SH-SY5Y (cell line): ENCODE measurements around the gene MPDU1.

Experiments
- GATA2 ChIP-seq: IDR thresholded peaks from 2 replicates; pipeline ENCODE4 v1.6.1; 2011; ENCODE audit warnings: mild to moderate bottlenecking, low read depth, low read length
- GATA3 ChIP-seq: IDR thresholded peaks from 2 replicates; pipeline ENCODE4 v1.6.1; 2011; ENCODE audit warnings: low read depth, mild to moderate bottlenecking, low read length, moderate library complexity

MPDU1 gene

DNA sequence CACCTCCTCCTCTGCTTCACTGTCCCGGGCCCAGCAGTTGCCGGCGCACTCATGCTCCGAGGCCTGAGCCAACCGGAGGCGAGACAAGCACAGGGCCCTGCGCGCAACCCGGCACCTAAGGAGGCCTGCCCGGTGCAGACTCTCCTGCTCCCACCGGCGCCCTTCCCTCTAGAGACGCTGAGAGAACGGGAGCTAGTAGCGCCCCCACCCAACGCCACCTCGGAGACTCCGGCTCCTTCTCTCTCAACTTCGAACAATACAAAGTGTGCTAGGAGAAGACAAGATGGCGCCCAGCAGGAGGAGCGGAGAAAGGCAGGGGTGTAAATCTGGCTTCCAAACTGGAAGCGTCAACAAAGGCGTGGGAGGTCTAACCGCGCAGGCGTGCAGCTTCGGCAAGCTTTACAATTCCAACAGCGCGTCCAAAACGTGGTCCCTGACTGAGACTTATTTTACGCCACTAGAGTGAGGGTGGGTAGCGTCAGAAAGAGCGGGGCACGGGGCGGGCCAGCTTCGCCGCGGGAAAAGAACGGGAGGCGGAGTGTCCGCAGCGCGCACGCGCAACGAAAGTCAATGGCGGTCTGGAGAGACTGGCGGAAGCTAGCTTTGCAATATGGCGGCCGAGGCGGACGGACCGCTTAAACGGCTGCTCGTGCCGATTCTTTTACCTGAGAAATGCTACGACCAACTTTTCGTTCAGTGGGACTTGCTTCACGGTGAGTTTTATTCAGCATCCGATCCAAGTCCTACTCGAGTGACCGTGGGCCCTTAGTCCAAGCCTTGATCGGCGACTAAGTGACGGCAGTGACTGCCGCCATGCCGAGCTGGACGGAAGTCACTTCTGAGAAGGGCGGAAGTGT, at the start of gene MPDU1:
MPDU1 (plus strand) TSS at position 600 of the 857 bp plus-strand sequence; CDS start at position 611, 11 bp downstream.
- TF ChIP-seq GATA3 (no peak), GATA2 (no peak)

DNA sequence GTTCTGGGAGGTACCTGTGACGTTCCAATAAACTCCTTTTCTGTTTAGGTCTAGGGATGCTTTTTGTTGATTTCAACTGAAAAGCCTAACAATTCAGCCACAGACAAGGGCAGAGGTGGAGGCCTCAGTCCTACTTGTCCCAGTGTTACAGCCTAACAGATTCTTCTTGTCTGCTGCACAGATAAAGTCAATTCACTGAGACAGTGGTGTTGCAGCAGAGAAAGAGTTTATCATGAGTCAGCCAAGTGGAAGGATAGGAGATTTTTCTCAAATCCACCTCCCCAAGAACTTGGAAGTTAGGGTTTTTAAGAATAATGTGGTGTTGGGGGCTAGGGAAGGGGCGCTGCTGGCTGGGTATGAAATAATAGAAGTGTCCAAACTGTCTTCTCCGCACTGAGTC, 45.6 kb upstream of the MPDU1 start:
- no peak for TF ChIP-seq GATA2
- TF ChIP-seq GATA3 = no peak

DNA sequence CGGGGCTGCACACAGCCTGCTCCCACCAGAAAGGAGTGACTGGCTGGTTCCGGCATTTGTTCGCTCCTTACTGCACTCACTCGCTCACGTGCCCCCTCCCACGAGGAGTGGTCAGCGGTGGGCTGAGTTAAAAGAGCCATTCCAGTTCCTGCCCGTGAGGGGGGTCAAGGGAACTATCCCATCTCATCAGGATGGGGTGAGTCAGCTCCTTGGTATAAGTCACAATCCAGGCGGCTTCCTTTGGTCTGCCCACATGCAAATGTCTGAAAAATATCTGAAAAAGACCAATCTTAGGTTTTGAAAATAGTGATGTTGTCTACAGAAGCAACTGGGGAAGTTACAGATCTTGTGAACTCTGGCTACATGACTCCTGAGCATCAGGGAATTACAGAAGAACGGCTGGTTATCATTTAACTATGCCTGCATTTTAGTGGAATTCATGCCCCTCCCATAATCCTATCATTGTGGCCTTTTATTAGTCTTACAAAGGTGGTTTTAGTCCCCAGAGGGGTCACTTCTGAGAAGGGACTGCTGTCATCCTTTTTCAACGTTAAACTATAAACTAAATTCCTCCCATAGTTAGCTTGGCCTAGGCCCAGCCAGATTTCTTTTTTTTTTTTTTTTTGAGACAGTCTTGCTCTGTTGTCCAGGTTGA, 44.6 kb upstream of the MPDU1 start:
- TF ChIP-seq GATA2 = no peak
- TF ChIP-seq GATA3 = no peak

DNA sequence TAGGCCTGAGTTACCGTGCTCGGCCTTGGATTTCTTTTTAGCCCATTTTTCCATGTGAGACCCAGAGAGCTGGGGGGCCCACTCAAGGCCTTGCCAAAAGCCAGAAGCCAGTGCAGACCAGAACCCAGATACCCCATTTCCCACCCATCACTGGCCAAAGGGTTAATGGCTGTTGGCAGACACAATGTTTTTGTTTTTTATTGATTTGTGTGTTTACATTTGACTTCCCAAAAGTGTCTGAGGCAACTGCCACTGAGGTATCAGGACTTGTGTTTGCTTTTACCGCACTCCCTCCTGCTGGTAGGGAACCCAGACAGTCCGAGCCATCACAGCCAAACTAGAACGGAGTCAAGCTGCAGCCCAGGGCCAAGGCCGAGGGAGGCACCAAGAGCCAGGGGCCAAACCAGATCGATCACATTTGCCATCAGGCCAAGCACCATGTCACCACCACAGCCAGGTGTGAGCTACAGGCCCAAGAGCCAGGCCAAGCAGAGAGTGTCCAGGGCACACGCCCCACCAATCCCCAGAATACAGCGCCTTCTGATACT, 42.5 kb upstream of the MPDU1 start:
- TF ChIP-seq GATA3 = no peak
- TF ChIP-seq GATA2 = no peak

DNA sequence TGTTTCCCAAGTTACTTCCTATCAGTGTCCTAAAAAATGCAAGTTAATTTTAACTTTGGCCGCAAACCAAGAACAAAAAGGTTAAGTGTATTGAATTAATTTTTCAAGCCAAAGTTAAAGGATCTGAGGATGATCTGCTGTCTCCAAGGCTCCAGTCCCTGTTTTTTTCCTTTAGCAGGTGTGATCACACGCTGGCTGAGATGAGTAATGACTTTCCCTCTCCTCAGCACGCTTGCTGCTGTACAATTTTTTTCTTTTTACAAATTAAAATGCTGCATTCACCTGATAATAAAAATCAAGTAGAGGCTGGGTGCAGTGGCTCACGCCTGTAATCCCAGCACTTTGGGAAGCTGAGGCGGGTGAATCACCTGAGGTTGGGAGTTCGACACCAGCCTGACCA, 38.7 kb upstream of the MPDU1 start:
- TF ChIP-seq GATA2 (no peak), GATA3 (no peak)

DNA sequence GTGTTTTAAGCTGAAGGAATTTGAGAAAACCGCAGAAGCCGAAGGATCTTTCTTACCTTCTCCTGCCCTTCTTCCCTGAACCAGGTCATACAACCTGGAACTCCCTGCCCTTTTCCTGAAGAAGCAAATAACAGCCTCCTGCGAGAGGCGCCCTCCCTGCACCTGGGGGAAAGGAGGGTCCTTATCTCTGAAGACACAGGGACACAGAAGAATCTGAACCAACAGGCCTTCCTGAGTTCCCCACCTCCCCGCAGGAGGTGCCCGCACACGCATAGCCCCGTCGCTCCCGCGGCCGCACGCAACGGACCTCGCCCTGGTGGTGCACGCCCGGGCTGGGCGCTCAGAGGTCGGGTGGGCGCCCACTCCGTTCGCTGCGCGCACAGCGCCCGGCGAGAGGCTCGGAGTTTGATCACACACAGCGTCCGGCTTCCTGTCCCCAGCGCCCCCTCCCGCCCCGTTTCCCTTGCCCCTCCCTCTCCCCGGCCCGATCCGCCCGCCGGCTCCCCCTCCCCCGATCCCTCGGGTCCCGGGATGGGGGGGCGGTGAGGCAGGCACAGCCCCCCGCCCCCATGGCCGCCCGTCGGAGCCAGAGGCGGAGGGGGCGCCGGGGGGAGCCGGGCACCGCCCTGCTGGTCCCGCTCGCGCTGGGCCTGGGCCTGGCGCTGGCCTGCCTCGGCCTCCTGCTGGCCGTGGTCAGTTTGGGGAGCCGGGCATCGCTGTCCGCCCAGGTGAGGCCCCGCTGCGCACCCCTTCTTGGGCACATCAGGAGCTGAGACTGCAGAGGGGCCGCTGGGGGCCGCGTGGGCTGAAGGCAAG, 34.9 kb upstream of the MPDU1 start, which contains the start of gene TNFSF12:
TNFSF12 (plus strand) TSS at position 474 of the 816 bp plus-strand sequence; CDS start at position 570, 96 bp downstream.
- TF ChIP-seq GATA3 = no peak
- no peak for TF ChIP-seq GATA2

DNA sequence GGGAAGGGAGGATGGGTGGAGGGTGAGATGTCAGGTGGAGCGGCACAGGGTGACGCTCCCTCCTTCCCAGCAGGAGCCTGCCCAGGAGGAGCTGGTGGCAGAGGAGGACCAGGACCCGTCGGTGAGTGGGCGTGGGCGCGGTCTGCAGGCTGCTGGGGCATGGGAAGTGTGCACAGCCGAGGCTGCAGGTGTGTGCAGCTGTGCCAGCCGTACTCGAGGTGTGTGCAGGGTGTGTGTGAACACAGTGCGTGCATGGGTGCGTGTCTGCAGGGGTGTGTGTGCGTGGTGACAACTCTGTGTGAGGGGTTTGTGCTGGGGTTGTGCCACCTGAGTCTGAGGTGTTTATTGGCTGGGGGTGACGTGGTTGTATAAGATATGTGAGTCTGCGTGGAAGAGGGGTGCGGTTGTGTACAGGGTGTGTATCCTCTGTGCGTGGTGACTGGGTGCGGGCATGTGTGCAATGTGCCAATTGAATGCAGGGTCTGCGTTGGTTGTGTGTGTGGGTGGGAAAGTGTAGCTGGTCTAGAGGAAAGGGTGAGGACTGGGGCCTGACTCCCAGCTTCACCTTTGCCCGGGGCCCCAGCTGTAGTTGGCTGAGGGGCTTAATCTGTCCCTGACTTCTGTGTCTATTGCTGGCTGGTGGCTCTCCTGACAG, 34.1 kb upstream of the MPDU1 start:
- TF ChIP-seq GATA2 = no peak
- TF ChIP-seq GATA3 = no peak

DNA sequence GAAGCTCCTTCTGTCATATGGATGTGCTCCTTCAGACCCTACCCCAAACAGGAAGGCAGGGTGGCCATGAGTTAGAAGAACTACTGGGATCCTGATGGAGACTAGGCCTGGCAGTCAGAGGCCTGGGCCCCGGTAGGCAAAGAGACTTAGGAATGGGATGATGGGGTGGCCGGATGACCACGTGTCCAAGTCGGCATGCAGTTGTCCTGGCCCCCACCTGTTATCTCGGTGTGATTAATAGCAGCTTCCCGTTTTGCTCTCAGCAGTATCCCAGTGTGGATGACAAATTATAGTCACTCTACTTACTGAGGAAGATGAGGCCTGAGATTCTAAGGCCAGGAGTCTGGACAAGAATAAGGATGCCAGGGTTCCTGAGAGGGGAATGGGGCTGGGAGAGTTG, 33.3 kb upstream of the MPDU1 start:
- TF ChIP-seq GATA2 = no peak
- no peak for TF ChIP-seq GATA3

DNA sequence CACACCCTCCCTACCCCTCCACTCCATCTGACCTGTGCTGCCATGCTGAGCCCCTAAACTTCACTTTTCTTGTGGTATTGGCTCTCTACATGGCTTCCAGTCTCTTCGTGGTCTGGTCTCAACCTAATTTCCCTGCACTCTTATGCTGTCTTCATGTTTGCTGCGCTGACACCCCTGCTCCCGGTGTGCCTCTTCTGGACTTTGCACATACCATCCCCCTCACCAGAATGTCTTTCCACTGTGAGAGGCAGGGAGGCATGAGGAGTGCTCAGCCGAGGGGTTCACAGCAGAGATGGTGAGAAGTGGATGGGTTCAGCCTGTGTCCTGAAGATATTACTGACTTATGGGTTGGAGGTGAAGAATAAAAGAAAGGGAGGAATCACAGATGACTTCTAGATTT, 32.3 kb upstream of the MPDU1 start:
- TF ChIP-seq GATA3 = no peak
- TF ChIP-seq GATA2 = no peak

DNA sequence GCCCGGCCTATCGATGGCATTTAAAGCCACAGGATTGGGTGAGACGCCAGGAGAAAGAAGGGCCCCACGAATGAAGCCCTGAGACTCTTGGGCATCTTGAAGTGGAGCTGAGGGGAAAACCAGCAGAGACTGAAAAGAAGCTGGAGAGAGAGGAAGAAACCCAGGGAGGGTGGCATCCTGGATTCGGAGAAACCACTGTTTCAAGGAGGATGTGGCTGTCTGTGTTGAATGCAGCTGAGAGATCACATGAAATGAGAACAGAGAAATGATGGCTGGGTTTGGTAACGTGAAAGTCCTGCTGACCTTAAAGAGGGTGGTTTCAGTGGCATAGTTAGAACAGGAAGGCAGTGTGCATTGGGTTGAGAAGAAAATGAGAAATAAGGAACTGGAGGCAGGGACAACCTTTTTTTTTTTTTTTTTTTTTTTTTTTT, 31.0 kb upstream of the MPDU1 start:
- TF ChIP-seq GATA3 (no peak), GATA2 (no peak)

DNA sequence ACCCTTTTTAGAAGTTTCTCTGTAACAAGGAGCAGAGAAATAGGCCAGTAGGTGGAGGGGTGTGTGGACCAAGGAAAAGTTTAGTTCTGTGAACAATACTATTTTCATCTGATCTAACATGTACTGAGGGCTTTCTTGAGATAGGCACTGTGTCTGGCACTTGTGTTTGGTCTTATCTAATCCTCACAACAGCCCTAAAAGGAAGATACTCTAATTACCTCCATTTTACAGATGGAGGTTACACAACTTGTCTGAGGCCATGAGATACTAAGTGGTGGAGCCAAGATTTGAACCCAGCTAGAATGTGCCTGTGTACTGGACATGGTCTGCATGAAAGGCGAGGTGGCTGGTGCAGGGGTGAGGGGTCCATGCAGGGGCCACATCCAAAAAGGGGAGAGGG, 30.3 kb upstream of the MPDU1 start:
- TF ChIP-seq GATA2 = no peak
- no peak for TF ChIP-seq GATA3

DNA sequence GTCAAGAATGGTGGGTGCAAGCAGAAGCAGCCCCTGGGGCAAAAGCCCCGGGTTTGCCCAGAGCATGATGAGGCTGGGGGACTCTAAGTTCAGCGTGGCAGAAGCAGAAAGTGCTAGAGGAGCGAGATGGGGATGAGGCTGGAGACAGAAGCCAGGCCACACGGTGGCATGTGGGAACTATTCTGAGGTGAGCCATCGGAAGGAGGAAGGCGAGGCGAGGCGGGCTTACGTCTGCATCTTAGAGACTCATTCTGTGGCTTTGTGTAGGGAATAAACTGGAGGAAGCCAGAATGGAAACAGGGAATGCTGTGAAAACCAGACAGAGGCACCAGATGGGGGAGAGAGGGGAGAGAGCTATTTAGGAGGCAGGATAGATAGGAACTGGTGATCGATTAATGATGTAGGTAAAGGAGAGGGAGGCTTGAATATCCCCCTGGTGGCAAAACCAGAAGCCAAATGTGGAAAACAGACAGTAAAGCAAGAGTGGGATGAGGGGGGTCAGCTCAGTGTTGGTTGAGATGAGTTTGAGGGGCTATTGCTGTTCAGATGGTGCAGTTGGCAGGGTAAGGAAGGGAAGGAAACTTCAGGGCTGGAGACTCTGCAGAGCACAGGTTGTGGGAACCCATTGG, 28.2 kb upstream of the MPDU1 start:
- TF ChIP-seq GATA2 (no peak), GATA3 (no peak)

DNA sequence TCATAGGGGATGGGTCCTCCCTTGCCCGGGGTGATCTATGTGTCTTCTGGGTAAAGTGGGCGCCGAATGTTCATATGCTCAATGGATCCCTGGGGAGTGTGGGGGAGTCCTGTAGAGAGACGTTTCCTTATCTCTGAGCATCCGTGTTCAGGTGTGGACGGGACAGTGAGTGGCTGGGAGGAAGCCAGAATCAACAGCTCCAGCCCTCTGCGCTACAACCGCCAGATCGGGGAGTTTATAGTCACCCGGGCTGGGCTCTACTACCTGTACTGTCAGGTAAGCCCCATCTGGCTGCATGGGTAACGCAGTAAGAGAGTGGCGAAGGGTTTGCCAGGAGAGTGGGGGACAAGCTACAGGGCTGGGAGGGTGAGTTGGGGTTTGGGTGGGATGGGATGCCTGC, 27.0 kb upstream of the MPDU1 start:
- TF ChIP-seq GATA2 (no peak), GATA3 (no peak)

DNA sequence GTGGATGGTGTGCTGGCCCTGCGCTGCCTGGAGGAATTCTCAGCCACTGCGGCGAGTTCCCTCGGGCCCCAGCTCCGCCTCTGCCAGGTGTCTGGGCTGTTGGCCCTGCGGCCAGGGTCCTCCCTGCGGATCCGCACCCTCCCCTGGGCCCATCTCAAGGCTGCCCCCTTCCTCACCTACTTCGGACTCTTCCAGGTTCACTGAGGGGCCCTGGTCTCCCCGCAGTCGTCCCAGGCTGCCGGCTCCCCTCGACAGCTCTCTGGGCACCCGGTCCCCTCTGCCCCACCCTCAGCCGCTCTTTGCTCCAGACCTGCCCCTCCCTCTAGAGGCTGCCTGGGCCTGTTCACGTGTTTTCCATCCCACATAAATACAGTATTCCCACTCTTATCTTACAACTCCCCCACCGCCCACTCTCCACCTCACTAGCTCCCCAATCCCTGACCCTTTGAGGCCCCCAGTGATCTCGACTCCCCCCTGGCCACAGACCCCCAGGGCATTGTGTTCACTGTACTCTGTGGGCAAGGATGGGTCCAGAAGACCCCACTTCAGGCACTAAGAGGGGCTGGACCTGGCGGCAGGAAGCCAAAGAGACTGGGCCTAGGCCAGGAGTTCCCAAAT, 26.4 kb upstream of the MPDU1 start:
- TF ChIP-seq GATA3 (no peak), GATA2 (no peak)
